WERI-Rb-1 (cell line): ENCODE data around the gene IRAK1.

Source experiments
- DNase-seq: peaks from one replicate; pipeline ENCODE4 v3.0.0-alpha.2; 2020
- H3K27ac ChIP-seq: fragments of 250-450 bp; sonication (Bioruptor Pico); 2 replicates; pipeline ENCODE4 v1.5.1; 2020; ENCODE audit warnings: mild to moderate bottlenecking, moderate library complexity
- H3K27me3 ChIP-seq: fragments of 250-450 bp; sonication (Bioruptor Pico); 2 replicates; pipeline ENCODE4 v1.5.1; 2021; ENCODE audit warnings: mild to moderate bottlenecking, low read depth, moderate library complexity; ENCODE audit not compliant: insufficient read depth, severe bottlenecking
- H3K36me3 ChIP-seq: fragments of 250-450 bp; sonication (Bioruptor Pico); 2 replicates; pipeline ENCODE4 v1.5.1; 2020; ENCODE audit warnings: mild to moderate bottlenecking, moderate library complexity
- H3K4me3 ChIP-seq: 2 replicates; pipeline ENCODE4 v1.5.1; 2011; ENCODE audit warnings: low read depth, mild to moderate bottlenecking, control low read depth, low read length
- H3K9me3 ChIP-seq: fragments of 250-450 bp; sonication (Bioruptor Pico); 2 replicates; pipeline ENCODE4 v1.5.1; 2021; ENCODE audit warnings: mild to moderate bottlenecking, moderate library complexity; ENCODE audit not compliant: severe bottlenecking
- CTCF ChIP-seq: IDR thresholded peaks from 2 replicates; pipeline ENCODE4 v1.5.1; 2011; ENCODE audit warnings: low read depth, mild to moderate bottlenecking, control low read depth, inconsistent platforms, low read length

The IRAK1 gene

GRCh38 chrX:154051201-154051810 is 31.6 kb upstream of the IRAK1 start:
- peak; percentile 77 for DNase-seq
- Histone ChIP-seq H3K9me3 (no peaks in the 10 kb centered on the region), H3K4me3 (no peak overlapping the region), H3K27ac (no peak overlapping the region), H3K27me3 (no peaks in the 10 kb centered on the region), H3K36me3 (peaks cover 28% of the 10 kb centered on the region)
- TF ChIP-seq CTCF = peak; percentile 78

- Histone ChIP-seq H3K36me3 (peaks cover 29% of the 10 kb centered on the region), H3K27ac (no peak overlapping the region), H3K9me3 (no peaks in the 10 kb centered on the region)
Observed at GRCh38 chrX:154050113-154050495, 30.4 kb upstream of the IRAK1 start.

DNA sequence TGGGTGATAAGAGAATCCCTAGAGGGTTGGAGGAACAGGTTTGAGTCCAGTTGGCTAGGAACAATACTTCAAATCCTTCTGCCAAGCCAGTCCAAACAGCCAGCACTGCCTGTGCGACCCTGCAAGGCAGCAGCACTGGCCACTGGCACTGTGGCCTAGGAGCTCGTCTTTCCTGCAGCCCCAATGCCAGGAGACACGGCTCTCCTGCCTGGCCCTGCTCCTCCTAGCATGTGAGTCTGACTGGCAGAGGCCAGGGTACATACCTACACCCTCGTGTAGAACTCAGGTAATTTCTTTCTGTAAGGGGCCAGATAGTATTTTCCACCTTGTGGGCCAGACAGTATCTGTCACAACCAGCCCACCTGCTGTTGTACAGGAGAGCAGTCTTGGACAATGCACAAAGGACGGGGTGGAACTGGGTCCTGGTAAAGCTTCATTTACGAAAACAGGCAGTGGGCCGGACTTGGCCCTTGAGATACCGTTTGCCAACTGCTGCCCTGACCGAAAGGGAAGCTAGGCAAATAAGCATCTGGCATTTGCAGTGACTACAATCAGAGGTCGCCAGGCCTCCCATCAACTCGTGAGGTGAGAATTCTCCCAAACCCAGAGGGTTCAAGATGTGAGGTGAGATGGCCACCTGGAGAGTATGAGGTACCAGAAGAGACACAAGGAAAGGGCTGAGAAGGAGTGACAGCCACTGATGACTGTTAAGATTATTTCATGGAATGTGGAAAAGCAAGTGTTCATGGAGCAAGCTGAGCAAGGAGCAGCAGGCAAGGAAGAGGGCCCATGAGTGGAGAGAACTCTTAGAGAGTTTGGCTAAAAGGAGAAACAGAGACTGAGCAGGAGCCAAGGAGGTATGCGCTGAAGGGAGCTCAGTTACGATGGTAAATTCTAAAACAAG is 29.8 kb upstream of the IRAK1 start:
- Histone ChIP-seq H3K9me3 (no peaks in the 10 kb centered on the region), H3K27me3 (no peaks in the 10 kb centered on the region), H3K4me3 (no peak overlapping the region), H3K27ac (no peak overlapping the region), H3K36me3 (peaks cover 35% of the 10 kb centered on the region)
- DNase-seq = no peak
- no peak for TF ChIP-seq CTCF

More at GRCh38 chrX:154050113-154050495, 30.4 kb upstream of the IRAK1 start:
- no peak for DNase-seq
- H3K4me3 ChIP-seq = no peak overlapping the region
- no peaks in the 10 kb centered on the region for H3K27me3 ChIP-seq
- TF ChIP-seq CTCF = no peak

DNA sequence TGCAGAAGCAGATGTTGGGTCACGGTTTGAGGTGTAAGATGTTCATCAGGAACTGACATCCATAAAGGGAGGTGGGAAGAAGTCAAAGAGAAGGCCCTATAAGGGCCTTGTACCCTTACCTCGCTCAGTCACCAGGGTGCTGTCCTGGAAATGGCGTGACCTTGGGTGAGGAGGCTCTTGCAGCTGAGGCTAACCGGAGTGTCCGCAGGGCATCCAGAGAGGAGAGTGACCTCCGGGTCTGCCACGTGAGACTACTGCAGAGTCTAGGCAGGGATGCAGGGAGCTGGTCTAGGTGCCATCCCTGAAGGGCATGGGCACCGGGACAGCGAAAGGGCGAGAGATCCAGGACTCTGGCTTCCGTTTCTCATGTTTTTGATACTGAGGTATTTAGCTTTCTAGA is 28.7 kb upstream of the IRAK1 start:
- DNase-seq = no peak
- Histone ChIP-seq H3K9me3 (no peaks in the 10 kb centered on the region), H3K36me3 (peaks cover 37% of the 10 kb centered on the region), H3K27ac (no peak overlapping the region), H3K4me3 (no peak overlapping the region), H3K27me3 (no peaks in the 10 kb centered on the region)
- TF ChIP-seq CTCF = no peak

DNA sequence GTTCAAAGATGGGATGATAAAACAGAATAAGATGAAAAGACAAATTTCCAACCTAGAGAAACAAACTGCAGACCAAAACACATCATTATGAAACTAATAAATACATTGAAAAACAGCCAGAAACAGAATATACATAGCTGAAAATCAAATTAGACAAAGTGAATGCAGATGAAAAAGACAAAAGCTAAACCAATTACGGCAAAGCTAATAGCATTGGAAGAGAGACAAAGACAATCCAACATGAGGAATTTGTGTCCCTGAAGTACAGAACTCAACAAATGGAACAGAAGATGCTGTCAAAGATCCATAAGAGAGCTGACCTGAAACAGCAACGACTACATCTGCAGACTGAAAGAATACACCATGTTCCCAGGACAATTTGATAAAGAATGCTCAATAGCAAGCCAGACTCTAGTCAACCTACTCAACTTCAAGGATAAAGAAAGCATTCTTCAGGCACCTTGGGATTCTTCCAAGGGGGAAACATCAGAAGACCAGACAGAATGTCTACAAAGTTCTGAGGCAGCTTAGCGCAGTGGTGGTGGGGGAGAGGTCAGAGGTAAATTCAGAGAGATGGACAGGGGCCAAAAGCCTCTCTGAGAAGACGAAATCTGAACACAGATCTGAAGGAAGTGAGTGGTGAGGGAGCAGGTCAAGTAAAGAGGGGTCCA is 27.4 kb upstream of the IRAK1 start:
- Histone ChIP-seq H3K9me3 (no peaks in the 10 kb centered on the region), H3K27me3 (no peaks in the 10 kb centered on the region), H3K36me3 (peaks cover 32% of the 10 kb centered on the region), H3K27ac (no peak overlapping the region), H3K4me3 (no peak overlapping the region)
- TF ChIP-seq CTCF = no peak
- no peak for DNase-seq
